HG03442 (cell line): ENCODE measurements around the gene FRS2.
"Not testable (repeated sequence)": the region's sequence is repeated elsewhere in the genome, so short reads cannot be mapped to it uniquely, and the experiment has no call there.

Source experiments
- ATAC-seq: cut with Tn5 transposase; IDR thresholded peaks from one replicate; pipeline ENCODE4 v1.9.1; 2021; ENCODE audit warnings: mild to moderate bottlenecking, moderate library complexity; ENCODE audit not compliant: unreplicated experiment

The FRS2 gene

DNA sequence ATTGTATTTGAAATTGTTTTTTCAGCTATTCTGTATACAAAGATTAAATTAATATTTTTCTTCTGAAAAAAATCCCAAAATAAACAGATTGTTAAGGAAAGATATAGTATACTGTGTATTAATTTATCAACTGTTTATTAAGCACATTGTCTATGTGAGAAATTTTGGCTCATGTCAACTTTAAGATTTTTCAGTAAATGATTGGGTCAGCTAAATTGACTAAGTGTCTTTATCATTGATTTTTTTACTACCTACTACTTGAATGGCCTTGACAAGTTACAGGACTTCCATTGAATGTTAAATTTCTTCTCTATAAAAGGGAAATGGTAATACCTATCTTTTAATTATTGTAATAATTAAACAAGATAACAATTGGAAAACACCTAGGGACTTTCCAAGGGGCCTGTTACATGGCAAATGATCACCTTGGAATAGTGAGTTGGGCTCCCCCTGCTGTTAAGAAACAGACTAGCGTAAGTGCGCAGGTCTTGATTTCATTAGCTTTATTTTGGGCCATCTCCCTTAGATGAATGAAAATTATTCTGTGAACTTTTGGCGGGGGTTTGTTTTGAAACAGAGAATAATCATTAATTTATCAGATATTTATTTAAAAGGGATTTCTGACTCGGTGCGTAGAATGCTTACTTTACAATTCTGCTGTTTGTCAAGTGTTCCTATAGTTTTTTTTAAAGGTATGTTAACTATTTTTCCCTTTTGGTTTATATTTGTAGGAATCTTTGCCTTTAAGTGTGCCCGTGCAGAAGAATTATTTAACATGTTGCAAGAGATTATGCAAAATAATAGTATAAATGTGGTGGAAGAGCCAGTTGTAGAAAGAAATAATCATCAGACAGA, 100.6 kb downstream of the FRS2 start:
- ATAC-seq = no peak

DNA sequence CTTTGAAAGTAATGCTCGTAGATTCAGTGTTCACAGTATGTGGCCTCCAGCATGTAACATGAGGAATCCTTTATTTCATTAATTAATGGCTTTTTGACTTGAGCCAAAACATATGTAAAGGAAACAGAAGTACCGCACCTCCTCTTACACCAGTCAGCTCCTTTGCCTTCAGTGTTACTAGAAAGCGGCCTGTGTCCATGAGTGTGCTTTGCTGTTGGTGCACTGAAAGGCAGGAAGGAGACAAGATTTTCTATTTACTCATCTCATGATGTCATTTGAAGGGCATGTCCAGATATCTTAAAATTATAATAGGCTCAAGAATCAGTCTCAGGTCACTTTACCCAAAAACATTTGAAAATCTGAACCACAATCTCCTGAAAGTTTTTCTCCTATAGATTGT, 105.2 kb downstream of the FRS2 start:
- no peak for ATAC-seq

DNA sequence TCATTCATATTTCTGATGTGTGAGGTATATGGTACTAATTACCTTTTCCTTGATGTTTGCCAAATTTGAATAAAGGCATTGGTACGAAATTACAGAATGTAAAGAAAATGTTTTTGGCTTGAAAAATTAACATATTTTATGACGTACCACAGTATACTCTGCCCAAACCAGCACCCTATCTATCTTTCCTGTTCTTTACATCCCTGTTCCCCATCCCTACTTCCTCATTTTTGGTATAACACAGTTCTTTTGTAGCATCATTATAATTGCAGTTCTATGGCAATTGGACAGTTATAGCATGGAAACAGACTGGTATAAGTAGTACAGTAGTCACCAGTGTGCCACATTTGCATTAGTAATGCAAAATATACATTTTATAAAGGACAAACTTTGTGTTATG, 108.1 kb downstream of the FRS2 start:
- no peak for ATAC-seq

DNA sequence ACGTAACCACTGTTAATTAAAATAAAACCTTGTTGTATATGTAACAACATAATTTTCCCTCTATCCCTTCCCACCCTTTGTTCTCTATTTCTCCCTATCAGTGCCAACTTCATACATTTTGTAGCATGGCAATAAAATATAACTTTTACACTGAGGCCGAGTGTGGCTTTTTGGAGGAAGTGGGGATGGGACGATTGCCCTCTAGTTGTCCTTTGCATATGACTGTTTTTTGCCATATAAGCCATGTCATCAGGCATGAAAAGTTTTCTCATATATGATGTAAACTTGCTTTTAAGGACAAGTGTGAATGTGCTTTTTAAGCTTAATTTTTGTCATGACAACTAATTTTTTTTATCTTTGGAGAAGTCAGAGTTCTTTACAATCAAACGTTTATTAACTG, 108.8 kb downstream of the FRS2 start:
- ATAC-seq = no peak

DNA sequence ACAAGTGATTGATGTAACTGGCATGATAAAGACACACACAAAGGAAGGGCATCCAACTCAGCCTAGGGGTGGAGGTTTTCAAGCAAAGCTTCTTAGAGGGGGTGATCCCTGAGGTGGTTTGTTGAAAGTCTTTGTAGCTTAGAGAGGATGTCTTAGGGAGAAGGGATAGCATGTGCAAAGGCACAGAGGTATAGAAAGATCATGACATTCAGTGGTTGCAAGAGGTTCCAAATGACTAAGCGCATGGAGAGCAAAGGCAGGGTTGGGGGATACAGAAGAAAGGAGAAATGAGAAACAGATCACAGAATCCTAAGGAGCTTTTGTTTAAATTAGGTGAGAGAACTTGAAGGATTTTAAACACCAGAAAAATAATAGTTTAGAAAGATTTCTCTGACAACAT, 109.9 kb downstream of the FRS2 start:
- no peak for ATAC-seq

DNA sequence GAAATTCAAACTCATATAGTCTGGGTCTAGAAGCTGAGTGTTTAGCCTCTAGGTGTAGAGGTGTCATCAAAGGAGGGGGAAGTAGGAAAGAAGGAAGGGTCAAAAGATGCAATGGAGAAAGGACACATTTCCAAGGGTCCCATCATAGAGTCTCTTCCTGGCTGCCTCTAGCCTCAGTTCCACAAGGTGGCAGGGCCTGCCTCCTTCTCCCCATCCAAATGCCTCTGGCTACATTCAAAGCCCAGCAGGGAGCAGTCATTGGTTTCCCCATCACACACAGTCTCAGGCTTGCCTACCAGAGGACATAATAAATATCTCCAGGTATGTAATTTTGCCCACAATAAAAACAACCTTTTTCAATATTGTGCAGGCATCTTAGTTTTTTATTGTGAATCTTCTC, 113.0 kb downstream of the FRS2 start:
- no peak for ATAC-seq

DNA sequence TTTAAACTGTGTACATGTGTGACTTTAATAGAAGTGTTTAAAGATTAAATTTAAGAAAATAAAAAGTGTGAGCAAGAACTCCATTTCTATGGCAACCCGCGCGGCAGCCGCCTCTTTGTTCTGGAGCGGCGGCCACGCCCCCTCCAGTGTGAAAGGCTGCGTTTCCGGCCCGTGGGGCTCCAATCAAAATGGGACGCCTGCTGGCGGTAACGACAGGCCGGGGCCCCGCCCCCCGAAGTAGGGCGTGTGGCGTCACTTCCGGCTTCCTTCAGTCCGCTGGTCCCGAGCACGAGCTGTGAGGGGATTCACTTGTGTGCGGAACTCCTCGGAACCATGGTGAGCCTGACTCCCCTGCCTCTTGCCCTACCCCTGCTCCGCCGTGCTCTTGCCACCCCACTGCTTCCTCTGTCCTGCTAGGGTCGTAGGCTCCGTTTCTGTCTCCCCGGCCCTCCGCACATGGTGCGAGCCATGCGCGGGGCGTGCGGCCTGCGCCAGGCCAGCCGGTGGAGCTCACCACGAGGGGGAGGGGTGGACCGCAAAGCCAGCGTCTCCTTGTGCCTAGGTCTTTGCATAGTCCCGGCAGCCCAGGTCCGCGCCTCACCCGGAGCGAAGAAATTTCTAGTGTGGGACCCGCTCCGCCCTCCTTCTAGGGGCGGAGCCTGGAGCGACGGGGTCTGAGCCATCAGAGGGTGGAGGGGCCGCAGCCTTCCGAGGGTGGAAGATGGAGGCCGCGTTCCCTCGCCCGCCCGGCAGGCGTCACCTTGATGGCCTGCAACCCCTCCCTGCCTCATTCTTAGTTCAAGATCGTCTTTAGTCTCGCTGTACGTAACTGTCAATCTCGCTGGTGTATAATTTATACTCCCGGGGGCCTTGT, 115.2 kb downstream of the FRS2 start, which contains the start of gene CCT2:
Gene CCT2, plus strand, starts transcription at position 271 of the 874 bp plus-strand sequence. Its CDS starts 63 bp downstream, at position 334.
- peak; percentile 96 for ATAC-seq

DNA sequence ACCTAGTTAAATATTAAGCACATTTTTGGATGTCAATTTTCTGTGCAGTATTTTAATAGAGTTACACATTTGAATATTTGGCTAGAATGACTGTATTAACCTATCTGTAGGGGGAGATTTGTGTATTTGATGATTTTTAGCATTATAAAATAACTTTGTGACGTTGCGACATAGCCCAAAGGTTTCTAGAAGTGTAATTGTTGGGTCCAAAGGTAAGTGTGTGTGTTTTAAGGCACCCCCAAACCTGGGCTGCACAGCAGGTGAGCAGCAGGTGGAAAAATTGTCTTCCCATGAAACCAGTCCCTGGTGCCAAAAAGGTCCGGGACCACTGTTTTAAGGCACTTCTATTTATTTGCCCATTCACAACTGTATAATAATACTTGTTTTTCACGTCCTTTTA, 118.3 kb downstream of the FRS2 start:
- no peak for ATAC-seq

DNA sequence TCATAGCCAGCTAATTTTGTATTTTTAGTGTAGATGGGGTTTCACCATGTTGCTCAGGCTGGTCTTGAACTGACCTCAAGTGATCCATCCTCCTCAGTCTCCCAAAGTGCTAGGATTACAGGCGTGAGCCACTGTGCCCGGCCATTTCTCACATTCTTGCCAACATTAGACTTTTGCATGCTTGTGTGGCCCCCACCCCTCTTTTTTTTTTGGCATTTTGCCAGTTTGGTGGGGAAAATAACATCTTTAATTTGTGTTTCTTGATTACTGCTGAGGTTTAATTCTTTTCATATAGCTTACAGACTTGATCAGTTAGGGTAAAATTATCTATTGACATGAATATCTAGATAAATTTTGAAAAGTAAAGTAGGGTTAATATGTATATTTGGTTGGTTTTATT, 118.9 kb downstream of the FRS2 start:
- no peak for ATAC-seq

DNA sequence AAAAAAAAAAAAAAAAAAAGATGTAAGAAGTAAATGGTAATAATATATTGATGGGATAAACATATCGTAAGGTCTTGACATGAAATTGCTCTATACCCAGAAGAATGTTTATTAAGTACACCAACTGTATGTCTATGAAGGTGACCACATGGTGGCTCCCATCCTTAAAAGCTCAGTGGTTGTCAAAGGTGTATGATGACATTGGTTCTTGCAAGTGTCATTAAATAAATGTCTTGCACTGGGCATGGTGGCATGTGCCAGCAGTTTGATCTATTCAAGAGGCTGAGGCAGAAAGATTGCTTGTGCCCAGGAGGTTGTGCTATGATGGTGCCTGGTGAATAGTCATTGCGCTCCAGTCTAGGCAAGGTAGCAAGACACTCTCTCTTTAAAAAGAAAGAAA, 125.5 kb downstream of the FRS2 start:
- ATAC-seq = no peak

DNA sequence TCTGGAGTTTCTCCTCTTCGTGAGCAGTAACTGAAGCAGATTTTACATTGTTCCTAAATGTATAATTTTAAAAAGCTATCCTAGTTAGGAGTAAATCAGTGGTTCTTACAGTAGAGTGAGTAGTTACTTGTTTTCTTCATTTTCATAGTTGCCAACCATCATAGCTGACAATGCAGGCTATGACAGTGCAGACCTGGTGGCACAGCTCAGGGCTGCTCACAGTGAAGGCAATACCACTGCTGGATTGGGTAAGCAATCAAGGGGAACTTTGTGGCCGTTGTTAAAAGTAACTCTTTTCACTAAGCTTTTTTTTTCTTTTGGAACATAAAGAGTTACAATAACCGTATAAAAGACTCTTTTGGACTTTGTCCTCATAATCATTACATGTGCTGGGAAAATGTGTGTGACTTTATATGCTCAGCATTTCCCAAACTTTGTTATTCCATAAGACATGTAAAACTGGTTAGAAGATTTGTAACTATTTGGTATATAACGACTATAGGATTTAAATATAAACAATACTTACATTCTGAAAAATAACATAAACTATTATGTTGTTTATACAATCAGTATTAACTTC, 128.1 kb downstream of the FRS2 start:
- ATAC-seq = no peak

DNA sequence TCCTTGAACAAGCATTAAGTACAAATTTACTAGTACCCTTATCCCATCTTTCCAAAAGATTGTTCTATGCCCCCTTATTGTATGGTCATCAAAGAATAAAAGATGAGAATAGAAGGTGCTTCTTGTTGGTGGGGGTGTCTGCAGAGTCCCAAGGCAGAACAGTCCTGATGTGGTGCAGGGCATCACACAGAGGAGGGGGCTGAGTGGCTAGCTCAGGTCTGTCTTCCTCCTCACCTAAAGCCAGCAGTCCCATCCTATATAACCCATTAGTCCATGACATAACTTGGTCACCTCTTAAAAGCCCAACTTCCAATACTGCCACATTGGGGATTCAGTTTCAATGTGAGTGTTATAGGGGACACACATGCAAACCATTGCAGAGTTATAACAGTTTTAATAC, 130.6 kb downstream of the FRS2 start:
- ATAC-seq = no peak

DNA sequence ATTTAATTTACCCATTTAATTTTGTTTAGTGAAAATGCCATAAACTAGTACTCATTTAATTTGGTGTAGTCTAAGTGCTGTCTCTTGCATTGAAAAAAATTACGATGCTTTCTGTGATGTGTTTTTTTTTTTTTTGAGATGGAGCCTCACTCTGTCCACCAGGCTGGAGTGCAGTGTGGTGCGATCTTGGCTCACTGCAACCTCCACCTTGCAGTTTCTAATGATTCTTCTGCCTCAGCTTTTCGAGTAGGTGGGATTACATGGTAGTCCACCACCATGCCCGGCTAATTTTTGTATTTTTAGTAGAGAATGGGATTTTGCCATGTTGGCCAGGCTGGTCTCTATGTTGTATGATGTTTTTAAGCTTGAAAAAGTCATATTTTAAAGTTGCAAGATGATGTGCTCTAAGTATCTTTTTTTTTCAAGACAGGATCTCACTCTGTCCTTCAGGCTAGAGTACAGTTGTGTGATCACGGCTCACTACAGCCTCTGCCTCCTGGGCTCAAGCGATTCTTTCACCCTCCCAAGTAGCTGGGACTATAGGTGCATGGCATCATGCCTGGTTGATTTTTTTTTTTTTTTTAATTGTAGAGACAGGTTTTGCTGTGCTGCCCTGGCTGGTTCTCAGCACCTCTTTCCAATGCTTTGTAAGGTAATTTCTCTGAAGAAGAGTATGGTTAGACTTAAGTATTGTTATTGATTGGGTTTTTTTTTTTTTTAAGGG, 131.9 kb downstream of the FRS2 start:
- ATAC-seq = no peak

DNA sequence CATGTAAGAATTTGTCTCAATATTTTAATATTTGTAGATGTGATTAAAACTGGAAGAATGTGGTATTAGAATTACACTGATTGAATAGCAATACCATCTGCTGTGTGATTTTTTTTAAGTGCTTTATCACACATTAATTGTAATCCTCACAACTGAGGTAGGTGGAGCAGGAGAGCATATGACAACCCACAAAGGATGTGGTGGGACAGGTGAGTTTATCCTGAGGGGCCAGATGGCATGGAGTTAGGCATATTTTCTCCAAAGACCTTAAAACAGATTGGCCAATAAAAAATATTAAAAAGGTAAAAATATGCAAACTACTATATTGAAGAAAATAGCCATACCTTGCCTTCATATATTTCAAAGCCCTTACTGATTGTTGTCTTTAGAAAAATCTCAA, 132.8 kb downstream of the FRS2 start:
- no peak for ATAC-seq

DNA sequence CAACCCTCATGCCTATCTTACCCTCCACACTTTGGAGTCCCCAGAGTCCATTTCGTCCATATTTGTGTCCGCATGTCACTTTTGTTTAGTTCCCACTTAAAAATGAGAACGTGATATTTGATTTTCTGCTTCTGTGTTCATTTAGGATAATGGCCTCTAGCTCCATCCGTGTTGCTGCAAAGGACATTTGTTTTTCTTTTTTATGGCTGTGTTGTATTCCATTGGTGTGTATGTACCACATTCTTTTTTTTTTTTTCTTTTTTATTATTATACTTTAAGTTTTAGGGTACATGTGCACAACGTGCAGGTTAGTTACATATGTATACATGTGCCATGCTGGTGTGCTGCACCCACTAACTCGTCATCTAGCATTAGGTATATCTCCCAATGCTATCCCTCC, 133.4 kb downstream of the FRS2 start:
- ATAC-seq = not testable (repeated sequence)

DNA sequence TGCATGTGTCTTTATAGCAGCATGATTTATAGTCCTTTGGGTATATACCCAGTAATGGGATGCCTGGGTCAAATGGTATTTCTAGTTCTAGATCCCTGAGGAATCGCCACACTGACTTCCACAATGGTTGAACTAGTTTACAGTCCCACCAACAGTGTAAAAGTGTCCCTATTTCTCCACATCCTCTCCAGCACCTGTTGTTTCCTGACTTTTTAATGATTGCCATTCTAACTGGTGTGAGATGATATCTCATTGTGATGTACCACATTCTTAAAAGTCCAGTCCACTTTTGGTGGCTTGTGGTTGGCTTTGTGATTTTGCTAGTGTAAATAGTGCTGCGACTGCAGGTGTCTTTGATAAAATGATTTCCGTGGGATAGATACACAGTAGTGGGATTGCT, 134.1 kb downstream of the FRS2 start:
- not testable (repeated sequence) for ATAC-seq

DNA sequence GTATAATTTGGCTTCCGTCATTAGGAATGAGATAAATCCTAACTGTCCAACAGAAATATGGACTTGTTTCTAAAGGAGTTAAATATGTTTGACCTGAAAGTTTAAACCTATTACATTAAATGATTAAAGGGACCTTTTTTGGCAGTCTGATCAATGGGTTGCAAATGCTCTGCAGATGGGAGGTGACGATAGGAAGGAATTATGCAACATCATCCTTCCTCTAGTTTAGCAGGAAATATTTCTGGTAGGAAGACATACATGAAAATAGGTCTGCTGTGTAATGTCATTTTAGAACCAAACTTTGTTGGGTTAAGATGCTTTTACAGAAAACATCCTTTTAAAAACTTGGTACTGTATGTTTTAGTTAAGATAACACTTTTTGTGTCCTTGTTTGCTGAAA, 137.9 kb downstream of the FRS2 start:
- no peak for ATAC-seq

DNA sequence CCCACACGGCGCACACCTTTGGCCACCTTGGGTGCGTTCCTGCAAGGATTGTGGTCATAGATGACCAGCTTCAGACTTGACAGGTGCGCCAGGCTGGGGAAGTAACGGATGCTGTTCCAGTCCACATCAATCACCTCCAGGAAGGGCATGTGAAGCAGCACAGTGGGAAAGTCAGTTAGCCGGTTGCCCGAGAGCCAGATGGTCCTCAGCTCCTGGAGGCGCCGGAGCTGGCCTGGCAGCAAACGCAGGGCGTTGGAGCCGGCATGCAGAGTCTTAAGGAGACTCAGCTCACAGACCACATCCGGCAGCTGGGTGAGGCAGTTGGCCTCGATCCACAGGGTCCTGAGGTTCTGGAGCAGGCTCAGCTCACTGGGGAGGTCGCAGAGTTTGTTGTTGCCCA, 139.9 kb downstream of the FRS2 start:
- no peak for ATAC-seq

DNA sequence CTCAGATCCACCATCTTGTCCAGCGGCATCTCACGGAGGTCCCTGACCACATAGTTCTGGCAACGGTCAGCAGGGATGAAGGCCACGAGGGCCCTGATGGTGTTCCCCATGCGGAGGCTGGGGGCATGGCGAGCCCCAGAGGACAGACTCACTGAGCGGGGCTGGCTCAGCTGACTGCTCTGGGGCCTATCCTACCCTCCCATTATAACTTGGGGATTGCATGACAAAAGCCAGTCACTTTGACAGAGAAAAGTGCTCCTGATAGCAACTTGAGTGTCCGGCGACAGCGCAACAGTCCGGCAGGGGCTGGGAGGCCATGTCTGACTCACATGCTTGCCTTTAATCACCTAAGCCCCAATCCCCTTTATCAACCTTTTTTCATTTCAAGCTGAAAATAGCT, 140.5 kb downstream of the FRS2 start, which contains the start of gene LRRC10:
Gene LRRC10, minus strand, starts transcription at position 179 of the 400 bp plus-strand sequence. Its CDS starts 69 bp downstream, at position 110.
- no peak for ATAC-seq

DNA sequence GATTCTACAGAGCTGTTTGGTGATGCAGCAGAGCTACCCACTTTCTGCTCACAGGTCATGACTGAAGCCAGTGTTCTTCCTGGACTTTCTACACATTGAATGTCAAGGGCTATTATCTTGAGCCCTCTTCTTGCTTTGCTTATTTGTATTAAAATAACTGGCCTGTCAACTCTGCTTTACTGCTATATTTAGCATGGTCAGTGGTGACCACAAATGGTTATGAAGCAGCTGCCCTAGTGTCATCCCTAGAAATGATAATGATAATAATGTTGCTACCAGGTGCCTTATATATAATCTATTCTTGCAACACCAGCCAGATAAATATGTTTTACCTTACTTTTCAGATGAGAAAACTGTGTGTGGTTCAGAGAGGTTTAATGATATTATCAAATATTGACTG, 143.2 kb downstream of the FRS2 start:
- no peak for ATAC-seq

DNA sequence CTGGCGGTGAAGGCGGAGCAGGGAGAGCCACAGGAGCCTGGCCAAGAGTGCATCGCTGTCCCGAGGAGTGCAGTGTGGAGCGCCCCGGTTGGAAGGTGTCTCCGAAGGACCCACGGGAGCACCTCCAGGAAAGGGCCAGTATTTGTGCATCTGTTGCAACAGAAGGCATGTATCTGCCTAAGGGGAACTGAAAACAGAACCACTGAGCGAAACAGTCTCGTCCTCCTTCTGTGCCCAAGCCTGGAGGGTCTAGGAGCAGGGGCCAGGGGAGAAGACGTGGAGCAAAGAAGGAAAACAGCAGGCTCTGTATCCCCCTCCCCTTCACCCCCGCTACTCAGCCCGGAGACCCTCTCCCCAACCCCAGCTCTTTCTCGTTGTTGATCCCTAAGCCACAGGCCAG, 145.8 kb downstream of the FRS2 start:
- no peak for ATAC-seq
